ENCODE measurements around the gene ZNF516.

The ZNF516 gene

DNA sequence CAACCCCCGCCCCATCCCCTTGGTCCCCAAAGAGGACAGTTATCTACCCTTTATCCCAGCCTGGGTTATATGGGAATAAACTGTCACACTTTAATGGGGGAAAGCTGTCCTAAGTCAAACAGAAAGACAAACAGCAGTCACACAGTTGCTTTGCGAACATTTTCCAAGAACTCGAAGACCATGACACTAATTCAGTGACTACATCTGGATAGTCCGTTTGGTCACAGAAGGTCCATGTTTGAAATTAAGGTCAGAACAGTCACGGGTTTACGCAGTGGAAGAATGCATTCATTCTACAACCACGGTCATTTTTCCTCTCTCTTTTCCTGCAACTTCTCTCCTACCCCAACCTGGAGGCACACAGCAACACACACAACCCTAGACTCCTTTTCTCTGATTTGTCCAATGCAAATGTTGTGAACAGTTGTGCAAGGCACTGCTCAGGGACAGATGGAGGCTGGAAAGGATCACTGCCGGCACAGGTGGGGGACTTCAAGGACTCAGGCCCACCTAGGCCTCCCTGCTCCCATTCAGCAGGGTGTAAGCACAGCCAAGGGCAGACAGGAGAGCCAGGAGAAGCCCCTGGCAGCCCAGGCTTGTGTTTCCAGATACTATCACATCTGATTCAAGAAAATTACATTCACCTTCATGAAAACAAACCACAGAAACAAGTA, 39.9 kb downstream of the ZNF516 start:
- 89 to 92% methylated on average over 8 of the region's 8 CpGs for WGBS, 2 experiments
- H3K4me3 ChIP-seq (ENCODE audit: insufficient read depth, low read depth, low read length): no peak overlapping the region
- H3K4me1 ChIP-seq (ENCODE audit: control insufficient read depth, insufficient read depth, low read length): peaks cover 69% of the 10 kb centered on the region
- no peaks in the 10 kb centered on the region for H3K27me3 ChIP-seq (ENCODE audit: control insufficient read depth, insufficient read depth, low read length, poor library complexity, severe bottlenecking)
- H3K27ac ChIP-seq (ENCODE audit: insufficient read depth, low read depth, low read length, poor library complexity, severe bottlenecking): no peak overlapping the region
- no peaks in the 10 kb centered on the region for H3K9me3 ChIP-seq (ENCODE audit: control insufficient read depth, low read length)
- H3K36me3 ChIP-seq (ENCODE audit: control insufficient read depth, insufficient read depth, low read length): no peaks in the 10 kb centered on the region

DNA sequence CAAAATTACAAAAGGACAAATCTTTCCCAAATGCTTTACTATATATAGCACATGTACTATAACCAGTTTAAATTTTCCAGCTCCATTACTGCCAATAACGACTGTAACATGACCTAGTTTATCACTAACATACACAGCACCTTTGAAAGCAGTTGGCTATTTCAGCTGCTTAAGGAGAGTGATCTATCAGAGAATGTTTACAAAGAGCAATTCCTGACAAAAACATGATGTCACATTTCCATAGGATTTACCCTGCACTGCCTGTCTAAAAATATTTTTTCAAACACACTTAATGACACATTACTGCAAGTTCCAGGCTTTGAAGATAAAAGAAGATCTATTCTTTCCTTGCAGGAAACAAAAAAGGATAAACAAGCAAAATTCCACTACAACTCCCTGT, 40.6 kb downstream of the ZNF516 start:
- H3K4me3 ChIP-seq (ENCODE audit: insufficient read depth, low read depth, low read length): no peak overlapping the region
- no peaks in the 10 kb centered on the region for H3K9me3 ChIP-seq (ENCODE audit: control insufficient read depth, low read length)
- H3K27me3 ChIP-seq (ENCODE audit: control insufficient read depth, insufficient read depth, low read length, poor library complexity, severe bottlenecking): no peaks in the 10 kb centered on the region
- 31 to 49% methylated on average over 1 of the region's 1 CpG for WGBS, 2 experiments
- no peak overlapping the region for H3K27ac ChIP-seq (ENCODE audit: insufficient read depth, low read depth, low read length, poor library complexity, severe bottlenecking)
- H3K4me1 ChIP-seq (ENCODE audit: control insufficient read depth, insufficient read depth, low read length): peaks cover 75% of the 10 kb centered on the region
- no peaks in the 10 kb centered on the region for H3K36me3 ChIP-seq (ENCODE audit: control insufficient read depth, insufficient read depth, low read length)

DNA sequence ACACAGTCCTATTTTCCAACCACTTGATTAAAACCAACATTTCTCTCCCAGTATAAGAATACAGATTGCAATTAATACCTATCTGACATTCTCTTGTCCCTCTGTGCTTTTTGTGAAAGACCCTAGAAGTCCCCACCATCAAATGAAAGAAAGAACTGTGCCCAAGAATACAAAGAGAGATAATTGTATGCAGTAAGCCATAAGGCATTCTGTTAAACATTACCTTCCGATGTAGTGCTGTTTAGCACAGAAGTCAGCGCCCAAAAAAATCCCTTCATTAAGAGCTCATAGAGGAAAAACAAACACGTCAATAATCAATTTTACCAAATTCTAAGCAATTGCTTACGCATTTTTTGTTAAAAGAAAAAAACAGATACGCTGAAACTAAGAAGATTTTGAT, 41.1 kb downstream of the ZNF516 start:
- Histone ChIP-seq H3K36me3 (ENCODE audit: control insufficient read depth, insufficient read depth, low read length) (no peaks in the 10 kb centered on the region), H3K4me1 (ENCODE audit: control insufficient read depth, insufficient read depth, low read length) (peaks cover 79% of the 10 kb centered on the region), H3K9me3 (ENCODE audit: control insufficient read depth, low read length) (no peaks in the 10 kb centered on the region), H3K4me3 (ENCODE audit: insufficient read depth, low read depth, low read length) (no peak overlapping the region), H3K27me3 (ENCODE audit: control insufficient read depth, insufficient read depth, low read length, poor library complexity, severe bottlenecking) (no peaks in the 10 kb centered on the region), H3K27ac (ENCODE audit: insufficient read depth, low read depth, low read length, poor library complexity, severe bottlenecking) (no peak overlapping the region)
- 79 to 91% methylated on average over 3 to 5 of the region's 5 CpGs for WGBS, 2 experiments

GRCh38 chr18:76453057-76453561, 41.9 kb downstream of the ZNF516 start:
- 28 to 31% methylated on average over 7 of the region's 7 CpGs for WGBS, 2 experiments
- Histone ChIP-seq H3K27ac (ENCODE audit: insufficient read depth, low read depth, low read length, poor library complexity, severe bottlenecking) (no peak overlapping the region), H3K36me3 (ENCODE audit: control insufficient read depth, insufficient read depth, low read length) (no peaks in the 10 kb centered on the region), H3K4me1 (ENCODE audit: control insufficient read depth, insufficient read depth, low read length) (peaks cover 79% of the 10 kb centered on the region), H3K4me3 (ENCODE audit: insufficient read depth, low read depth, low read length) (no peak overlapping the region), H3K27me3 (ENCODE audit: control insufficient read depth, insufficient read depth, low read length, poor library complexity, severe bottlenecking) (no peaks in the 10 kb centered on the region), H3K9me3 (ENCODE audit: control insufficient read depth, low read length) (no peaks in the 10 kb centered on the region)

DNA sequence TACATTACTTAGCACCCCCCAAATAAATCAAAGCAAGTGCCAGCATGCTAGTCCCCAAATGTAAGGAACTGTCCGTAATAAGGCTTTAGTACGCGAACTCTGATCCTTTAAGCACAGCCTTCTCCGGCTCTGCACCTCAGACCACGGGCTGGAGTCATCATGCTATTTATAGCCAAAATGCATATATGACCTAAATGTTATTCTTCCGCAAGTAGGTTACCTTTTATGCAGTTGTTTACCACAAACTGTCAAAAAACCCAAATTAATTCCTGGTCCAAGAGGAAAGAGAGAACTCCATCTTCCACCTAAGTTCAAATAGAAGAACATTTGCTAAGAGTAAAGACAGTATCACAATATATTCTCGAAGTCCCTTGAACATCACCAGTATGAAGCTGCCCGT, 42.7 kb downstream of the ZNF516 start:
- WGBS, 2 experiments: 24 to 26% methylated on average over 7 to 8 of the region's 8 CpGs
- Histone ChIP-seq H3K9me3 (ENCODE audit: control insufficient read depth, low read length) (no peaks in the 10 kb centered on the region), H3K27me3 (ENCODE audit: control insufficient read depth, insufficient read depth, low read length, poor library complexity, severe bottlenecking) (no peaks in the 10 kb centered on the region), H3K4me3 (ENCODE audit: insufficient read depth, low read depth, low read length) (no peak overlapping the region), H3K27ac (ENCODE audit: insufficient read depth, low read depth, low read length, poor library complexity, severe bottlenecking) (peak overlapping the region; percentile 70), H3K36me3 (ENCODE audit: control insufficient read depth, insufficient read depth, low read length) (no peaks in the 10 kb centered on the region), H3K4me1 (ENCODE audit: control insufficient read depth, insufficient read depth, low read length) (peaks cover 76% of the 10 kb centered on the region)

GRCh38 chr18:76451396-76452331, 43.4 kb downstream of the ZNF516 start:
- Histone ChIP-seq H3K9me3 (ENCODE audit: control insufficient read depth, low read length) (no peaks in the 10 kb centered on the region), H3K4me1 (ENCODE audit: control insufficient read depth, insufficient read depth, low read length) (peaks cover 70% of the 10 kb centered on the region), H3K4me3 (ENCODE audit: insufficient read depth, low read depth, low read length) (peak overlapping the region; percentile 28), H3K27me3 (ENCODE audit: control insufficient read depth, insufficient read depth, low read length, poor library complexity, severe bottlenecking) (no peaks in the 10 kb centered on the region), H3K27ac (ENCODE audit: insufficient read depth, low read depth, low read length, poor library complexity, severe bottlenecking) (peak overlapping the region; percentile 70), H3K36me3 (ENCODE audit: control insufficient read depth, insufficient read depth, low read length) (no peaks in the 10 kb centered on the region)
- WGBS, 2 experiments: 16 to 18% methylated on average over 26 to 28 of the region's 28 CpGs

DNA sequence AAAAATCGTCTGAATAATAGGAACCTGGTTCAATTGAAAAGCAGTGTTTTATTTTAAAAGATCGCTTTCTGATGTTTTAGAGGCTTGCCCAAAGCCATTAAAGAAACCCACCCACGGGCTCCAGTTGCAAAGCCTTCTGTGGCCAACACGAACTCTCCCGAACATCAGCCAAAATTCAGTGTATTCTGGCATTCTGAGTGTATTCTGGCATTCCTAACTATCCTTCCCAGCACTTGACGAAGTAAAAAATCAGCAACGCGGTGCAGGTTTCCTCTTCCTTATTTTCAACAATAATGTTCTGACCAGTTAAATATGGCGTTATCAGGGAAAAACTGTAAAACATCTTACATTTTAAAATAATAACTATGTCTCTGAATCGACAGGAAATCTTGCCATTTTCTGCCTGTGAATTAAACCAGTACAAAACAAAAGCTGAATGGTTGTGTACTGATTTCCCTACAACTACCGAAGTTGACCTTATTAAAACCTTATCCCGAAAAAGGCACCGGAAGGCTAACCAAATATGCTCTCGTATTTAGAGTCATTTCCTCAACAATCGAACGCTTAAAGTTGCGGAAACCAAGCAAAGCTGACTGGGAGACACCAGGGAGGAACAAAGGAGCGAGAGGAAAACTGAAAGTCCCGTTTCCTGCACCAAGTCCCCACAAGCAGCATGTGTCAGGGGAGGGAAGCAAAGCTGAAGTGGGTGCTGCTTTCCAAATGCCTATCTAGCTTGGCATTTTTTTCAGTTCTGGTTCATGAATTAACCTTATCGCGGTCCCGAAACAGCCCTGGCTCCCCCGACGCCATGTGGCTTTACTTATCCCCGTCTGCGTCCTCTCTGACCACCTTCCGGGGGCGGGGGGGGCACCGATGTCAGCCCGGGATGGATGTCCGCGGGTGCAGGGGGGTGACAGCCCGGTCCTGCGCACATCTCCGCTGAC, 44.3 kb downstream of the ZNF516 start:
- H3K27me3 ChIP-seq (ENCODE audit: control insufficient read depth, insufficient read depth, low read length, poor library complexity, severe bottlenecking): no peaks in the 10 kb centered on the region
- 10 to 13% methylated on average over 34 to 35 of the region's 35 CpGs for WGBS, 2 experiments
- H3K36me3 ChIP-seq (ENCODE audit: control insufficient read depth, insufficient read depth, low read length): no peaks in the 10 kb centered on the region
- H3K4me1 ChIP-seq (ENCODE audit: control insufficient read depth, insufficient read depth, low read length): peaks cover 71% of the 10 kb centered on the region
- peak overlapping the region; percentile 70 for H3K27ac ChIP-seq (ENCODE audit: insufficient read depth, low read depth, low read length, poor library complexity, severe bottlenecking)
- no peaks in the 10 kb centered on the region for H3K9me3 ChIP-seq (ENCODE audit: control insufficient read depth, low read length)
- peak overlapping the region; percentile 28 for H3K4me3 ChIP-seq (ENCODE audit: insufficient read depth, low read depth, low read length)

DNA sequence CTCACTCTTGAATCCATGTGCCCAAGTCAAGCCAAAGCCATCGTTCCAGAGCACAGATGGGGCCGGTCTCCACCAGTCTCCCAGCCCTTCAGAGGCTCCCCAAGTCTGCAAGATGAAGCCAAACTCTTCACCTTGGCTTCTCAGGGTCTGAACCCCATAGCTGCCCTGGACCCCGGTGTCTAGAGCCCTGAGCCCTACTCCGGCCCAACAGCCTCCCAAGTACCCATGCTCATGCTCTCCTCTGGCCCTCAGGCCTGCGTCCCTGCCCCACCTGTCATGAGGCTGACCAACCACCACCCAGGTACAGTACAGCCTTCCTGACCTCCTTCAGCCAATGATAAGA, 46.0 kb downstream of the ZNF516 start:
- Histone ChIP-seq H3K4me3 (ENCODE audit: insufficient read depth, low read depth, low read length) (no peak overlapping the region), H3K27me3 (ENCODE audit: control insufficient read depth, insufficient read depth, low read length, poor library complexity, severe bottlenecking) (no peaks in the 10 kb centered on the region), H3K9me3 (ENCODE audit: control insufficient read depth, low read length) (no peaks in the 10 kb centered on the region), H3K27ac (ENCODE audit: insufficient read depth, low read depth, low read length, poor library complexity, severe bottlenecking) (no peak overlapping the region), H3K4me1 (ENCODE audit: control insufficient read depth, insufficient read depth, low read length) (peaks cover 64% of the 10 kb centered on the region), H3K36me3 (ENCODE audit: control insufficient read depth, insufficient read depth, low read length) (no peaks in the 10 kb centered on the region)
- 92 to 93% methylated on average over 5 of the region's 5 CpGs for WGBS, 2 experiments

- no peaks in the 10 kb centered on the region for H3K27me3 ChIP-seq (ENCODE audit: control insufficient read depth, insufficient read depth, low read length, poor library complexity, severe bottlenecking)
- no peak overlapping the region for H3K27ac ChIP-seq (ENCODE audit: insufficient read depth, low read depth, low read length, poor library complexity, severe bottlenecking)
- no peaks in the 10 kb centered on the region for H3K9me3 ChIP-seq (ENCODE audit: control insufficient read depth, low read length)
- 94 to 96% methylated on average over 16 of the region's 16 CpGs for WGBS, 2 experiments
- no peaks in the 10 kb centered on the region for H3K36me3 ChIP-seq (ENCODE audit: control insufficient read depth, insufficient read depth, low read length)
- no peak overlapping the region for H3K4me3 ChIP-seq (ENCODE audit: insufficient read depth, low read depth, low read length)
- H3K4me1 ChIP-seq (ENCODE audit: control insufficient read depth, insufficient read depth, low read length): peaks cover 58% of the 10 kb centered on the region
Measured at GRCh38 chr18:76448256-76449110, 46.6 kb downstream of the ZNF516 start.

Data from ectodermal cell (in vitro differentiated cells).